Retinal pigment epithelial cell (primary cell): Measurements from ENCODE around the gene ELL.

Experiments
- DNase-seq: peaks from one replicate; pipeline ENCODE4 v3.0.0-alpha.2; 2010; ENCODE audit warnings: low read depth
- H3K4me3 ChIP-seq: 2 replicates; pipeline ENCODE4 v1.5.1; 2011; ENCODE audit warnings: mild to moderate bottlenecking, low read length, control low read depth, moderate library complexity
- TF ChIP-seq, protein P1 (sequence below): conservative IDR thresholded peaks from 2 replicates; pipeline ENCODE4 v1.5.1; 2011; ENCODE audit warnings: low read depth, low read length, control low read depth, inconsistent platforms

The ELL gene

GRCh38 chr19:18422530-18423191, 99.2 kb downstream of the ELL start:
- TF ChIP-seq, protein P1, sequence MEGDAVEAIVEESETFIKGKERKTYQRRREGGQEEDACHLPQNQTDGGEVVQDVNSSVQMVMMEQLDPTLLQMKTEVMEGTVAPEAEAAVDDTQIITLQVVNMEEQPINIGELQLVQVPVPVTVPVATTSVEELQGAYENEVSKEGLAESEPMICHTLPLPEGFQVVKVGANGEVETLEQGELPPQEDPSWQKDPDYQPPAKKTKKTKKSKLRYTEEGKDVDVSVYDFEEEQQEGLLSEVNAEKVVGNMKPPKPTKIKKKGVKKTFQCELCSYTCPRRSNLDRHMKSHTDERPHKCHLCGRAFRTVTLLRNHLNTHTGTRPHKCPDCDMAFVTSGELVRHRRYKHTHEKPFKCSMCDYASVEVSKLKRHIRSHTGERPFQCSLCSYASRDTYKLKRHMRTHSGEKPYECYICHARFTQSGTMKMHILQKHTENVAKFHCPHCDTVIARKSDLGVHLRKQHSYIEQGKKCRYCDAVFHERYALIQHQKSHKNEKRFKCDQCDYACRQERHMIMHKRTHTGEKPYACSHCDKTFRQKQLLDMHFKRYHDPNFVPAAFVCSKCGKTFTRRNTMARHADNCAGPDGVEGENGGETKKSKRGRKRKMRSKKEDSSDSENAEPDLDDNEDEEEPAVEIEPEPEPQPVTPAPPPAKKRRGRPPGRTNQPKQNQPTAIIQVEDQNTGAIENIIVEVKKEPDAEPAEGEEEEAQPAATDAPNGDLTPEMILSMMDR, result no peak
- no peak overlapping the region for H3K4me3 ChIP-seq
- DNase-seq, result no peak

DNA sequence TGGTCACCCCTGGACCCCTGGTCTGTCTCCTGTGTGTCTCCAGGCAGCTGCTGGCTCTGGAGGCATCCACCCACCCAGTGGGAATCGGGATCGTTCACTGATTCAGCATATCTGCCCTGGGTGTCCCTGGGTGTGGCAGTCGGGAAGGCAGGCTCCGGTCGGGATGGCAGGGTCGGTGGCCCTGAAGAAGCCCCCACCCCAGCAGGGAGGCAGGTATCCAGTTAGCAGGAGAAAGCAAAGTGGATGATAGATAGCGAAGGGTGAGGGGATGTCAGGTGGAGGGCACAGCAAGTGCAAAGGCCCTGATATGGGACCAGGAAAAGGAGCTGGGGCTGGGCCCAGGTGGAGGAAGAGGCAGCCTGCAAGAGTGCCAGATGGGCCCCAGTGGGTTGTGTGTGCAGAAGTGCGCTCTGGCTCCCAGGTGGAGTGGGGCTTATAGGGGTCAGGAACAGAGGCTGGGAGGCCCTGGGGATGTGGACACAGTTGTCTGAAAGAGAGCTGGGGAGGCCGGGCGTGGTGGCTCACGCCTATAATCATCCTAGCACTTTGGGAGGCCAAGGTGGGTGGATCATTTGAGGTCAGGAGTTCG, 100.4 kb downstream of the ELL start:
- H3K4me3 ChIP-seq, result no peak overlapping the region

DNA sequence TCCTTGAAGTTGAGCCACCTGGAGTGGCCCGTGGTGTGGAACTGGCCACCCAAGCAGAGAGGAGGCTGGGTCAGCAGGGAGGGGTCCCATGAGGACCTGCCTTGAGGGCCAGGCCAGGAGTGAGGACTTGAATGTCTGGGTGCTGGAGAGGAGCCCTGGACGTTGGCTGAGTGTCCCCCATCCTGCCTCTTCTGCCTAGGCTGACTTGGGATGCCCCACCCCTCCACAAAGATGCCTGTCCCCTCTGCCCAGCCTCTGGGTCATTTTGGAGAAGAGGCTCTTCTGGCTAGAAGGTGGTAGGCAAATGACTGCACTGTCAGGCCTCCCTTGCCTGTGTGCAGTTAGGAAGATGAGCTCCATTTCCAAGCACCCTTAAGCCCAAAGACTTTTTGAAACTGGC, 100.9 kb downstream of the ELL start:
- peak overlapping the region; percentile 64 for H3K4me3 ChIP-seq
- DNase-seq, result no peak
- TF ChIP-seq, protein P1, result no peak

More for the DNA sequence above, 100.4 kb downstream of the ELL start:
- DNase-seq, result no peak
- TF ChIP-seq, protein P1, result no peak

DNA sequence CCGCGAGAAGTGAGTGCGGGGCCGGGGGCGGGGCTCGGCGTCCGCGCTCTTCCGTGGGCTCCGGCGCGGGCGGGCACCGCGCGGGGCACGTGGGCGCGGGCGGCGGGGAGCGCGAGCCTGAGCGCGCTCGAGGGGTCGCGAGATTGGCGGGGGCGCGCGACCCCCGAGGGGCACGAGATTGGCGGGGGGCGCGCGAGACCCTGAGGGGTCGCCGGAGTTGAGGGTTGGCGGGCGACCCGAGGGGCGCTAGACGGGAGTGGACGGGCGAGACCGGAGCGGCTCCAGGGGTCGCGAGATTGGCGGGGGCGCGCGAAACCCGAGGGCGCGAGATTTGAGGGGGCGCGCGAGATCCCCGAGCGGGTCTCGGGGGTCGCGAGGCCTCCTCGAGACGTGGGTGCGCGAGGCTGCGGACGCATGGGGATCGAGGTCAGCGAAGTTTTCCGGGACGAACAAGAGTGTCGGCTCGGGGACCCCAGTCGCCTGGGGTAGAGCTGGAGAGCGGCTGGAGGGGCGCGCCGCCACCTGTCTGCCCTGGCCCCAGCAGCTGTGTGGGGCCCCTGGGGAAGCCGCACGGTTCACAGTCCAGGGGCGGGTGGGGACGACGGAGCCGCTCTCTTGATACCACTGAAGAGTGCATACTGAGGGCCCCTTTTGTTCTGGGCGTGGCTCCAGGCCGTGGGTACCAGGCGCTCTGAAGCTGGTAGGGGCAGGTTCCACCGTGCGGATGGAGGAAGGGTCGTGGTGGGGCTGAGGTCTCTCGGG, 102.0 kb downstream of the ELL start:
- DNase-seq, result no peak
- TF ChIP-seq, protein P1, result no peak

GRCh38 chr19:18419195-18419698, 102.6 kb downstream of the ELL start, which contains the start of gene SSBP4:
SSBP4 (plus strand) TSS chr19:18419398; CDS start chr19:18419649, 251 bp downstream.
- TF ChIP-seq, protein P1, result no peak
- peak within 1 kb of the TSS; percentile 64 for H3K4me3 ChIP-seq
- no peak for DNase-seq

More for the DNA sequence above, 102.0 kb downstream of the ELL start:
- peak overlapping the region; percentile 64 for H3K4me3 ChIP-seq

DNA sequence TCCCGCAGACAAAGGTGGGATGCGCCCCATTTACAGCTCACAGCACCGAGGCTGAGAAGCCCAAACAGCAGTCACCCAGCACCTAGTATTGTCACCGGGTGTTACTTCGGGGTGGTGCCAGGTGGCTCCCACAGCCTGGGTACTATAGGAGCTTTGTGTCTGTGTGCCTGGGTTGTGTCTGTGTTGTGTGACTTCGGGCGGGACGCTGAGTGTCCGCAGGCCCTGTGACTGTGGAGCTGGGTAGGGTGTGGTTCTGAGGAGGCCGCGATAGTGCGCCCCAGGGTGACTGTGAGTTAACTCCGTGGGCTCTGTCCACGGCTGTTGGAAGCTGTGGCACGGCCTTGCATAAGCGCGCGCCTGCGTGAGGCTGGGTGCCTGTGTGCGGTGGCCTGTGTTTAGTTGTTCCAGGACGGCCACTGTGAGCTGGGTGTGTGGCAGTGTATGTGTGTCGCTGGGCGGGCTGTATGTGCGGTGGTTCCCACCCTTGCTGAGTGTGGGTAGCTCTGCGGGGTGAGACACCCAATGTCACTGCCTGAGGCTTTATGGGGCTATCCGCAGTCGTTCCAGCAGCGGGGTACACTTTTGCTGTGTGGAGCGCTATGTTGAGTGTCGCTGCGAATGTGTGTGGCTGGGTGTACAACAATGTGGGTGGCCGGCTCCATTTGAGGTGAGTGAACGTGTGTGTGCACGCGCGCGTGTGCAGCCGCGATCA, 103.2 kb downstream of the ELL start:
- TF ChIP-seq, protein P1, result no peak
- H3K4me3 ChIP-seq, result peak overlapping the region; percentile 32
- DNase-seq, result no peak
